K562 (cell line): ENCODE data around the gene NOXRED1. TPM values are rescaled to one million over a fixed set of nuclear protein-coding genes. Genes with fewer than 3 reads are reported as not detected.
A peak's percentile ranks its signal among the peaks of the same experiment; 100 is the strongest.

ENCODE experiments used
- CEBPZ ChIP-seq: fragments of 150-350 bp; IDR thresholded peaks from 2 replicates; pipeline ENCODE4 v1.6.1; 2014; ENCODE audit warnings: low read depth, mild to moderate bottlenecking, low read length, borderline replicate concordance
- EHMT2 ChIP-seq: fragments of 450-650 bp; IDR thresholded peaks from 2 replicates; pipeline ENCODE4 v1.6.1; 2018; ENCODE audit warnings: antibody characterized with exemption
- GABPB2 ChIP-seq: fragments of 250-450 bp; sonication (Bioruptor Pico); conservative IDR thresholded peaks from 2 replicates; pipeline ENCODE4 v1.5.1; 2021; ENCODE audit warnings: mild to moderate bottlenecking
- GATAD2B ChIP-seq: fragments of 450-650 bp; IDR thresholded peaks from 2 replicates; pipeline ENCODE4 v1.6.1; 2017; ENCODE audit warnings: mild to moderate bottlenecking, borderline replicate concordance
- HSF4 ChIP-seq: fragments of 250-450 bp; sonication (Bioruptor Pico); IDR thresholded peaks from 2 replicates; pipeline ENCODE4 v2.1.2; 2022; ENCODE audit warnings: mild to moderate bottlenecking, moderate library complexity, borderline replicate concordance
- JUN ChIP-seq, 2 experiments: sonication (generic) in 1 of 2; formaldehyde crosslinking in 1 of 2; IDR thresholded peaks; 2 replicates each; pipeline versions ENCODE4 v1.6.1 to v1.8.0; 2012 to 2022; ENCODE audit warnings: borderline replicate concordance in 2 of 2, mild to moderate bottlenecking in 2 of 2, improper control_type of control experiment in 1 of 2, low read depth in 1 of 2, low read length in 1 of 2, missing genetic modification reagents in 1 of 2
- MCM3 ChIP-seq: fragments of 450-650 bp; IDR thresholded peaks from 2 replicates; pipeline ENCODE4 v1.6.1; 2016
- MYC ChIP-seq, 2 experiments: fragments of 250-450 bp in 1 of 2; sonication (Bioruptor Pico) in 1 of 2; IDR thresholded peaks; 2 replicates each; pipeline versions ENCODE4 v1.5.1 to v1.6.1; 2012 to 2021; ENCODE audit warnings: low read depth in 2 of 2, borderline replicate concordance in 1 of 2, improper control_type of control experiment in 1 of 2, low read length in 1 of 2, mild to moderate bottlenecking in 1 of 2, moderate library complexity in 1 of 2
- NCOA1 ChIP-seq: fragments of 450-650 bp; IDR thresholded peaks from 2 replicates; pipeline ENCODE4 v1.6.1; 2016; ENCODE audit warnings: low read depth
- NRF1 ChIP-seq, 2 experiments: fragments of 450-650 bp; IDR thresholded peaks in 1 of 2; conservative IDR thresholded peaks in 1 of 2; 2 replicates each; pipeline ENCODE4 v1.6.1; 2014; ENCODE audit warnings: mild to moderate bottlenecking in 2 of 2
- PTRF ChIP-seq: fragments of 450-650 bp; IDR thresholded peaks from 2 replicates; pipeline ENCODE4 v1.6.1; 2016; ENCODE audit warnings: mild to moderate bottlenecking, missing genetic modification characterization, missing compliant biosample characterization
- SAP30 ChIP-seq: fragments of 200-600 bp; sonication (generic); IDR thresholded peaks from 2 replicates; pipeline ENCODE4 v1.6.1; 2012; ENCODE audit warnings: borderline replicate concordance, low read depth, mild to moderate bottlenecking, moderate library complexity, low read length, control low read depth, inconsistent platforms; ENCODE audit not compliant: insufficient read depth, poor library complexity, severe bottlenecking
- SMAD4 ChIP-seq: fragments of 250-450 bp; sonication (Bioruptor Pico); conservative IDR thresholded peaks from 2 replicates; pipeline ENCODE4 v1.8.0; 2021; ENCODE audit warnings: inconsistent platforms, mild to moderate bottlenecking, moderate library complexity
- TEAD2 ChIP-seq: fragments of 450-650 bp; IDR thresholded peaks from 2 replicates; pipeline ENCODE4 v1.6.1; 2016; ENCODE audit warnings: missing genetic modification characterization, control low read depth, missing compliant biosample characterization
- TFAP4 ChIP-seq: sonication (generic); formaldehyde crosslinking; IDR thresholded peaks from 2 replicates; pipeline ENCODE4 v1.8.0; 2022; ENCODE audit warnings: missing genetic modification reagents, mild to moderate bottlenecking, moderate library complexity, borderline replicate concordance
- TRIM28 ChIP-seq: fragments of 450-650 bp; IDR thresholded peaks from 2 replicates; pipeline ENCODE4 v1.6.1; 2017
- TSC22D4 ChIP-seq: fragments of 450-650 bp; IDR thresholded peaks from 2 replicates; pipeline ENCODE4 v1.6.1; 2016; ENCODE audit warnings: missing genetic modification characterization, missing biosample characterization, control low read depth
- ZBTB17 ChIP-seq: fragments of 450-650 bp; formaldehyde crosslinking; IDR thresholded peaks from 2 replicates; pipeline ENCODE4 v1.4.0; 2020; ENCODE audit warnings: mild to moderate bottlenecking
- ZBTB43 ChIP-seq: sonication (generic); formaldehyde crosslinking; IDR thresholded peaks from 2 replicates; pipeline ENCODE4 v1.8.0; 2023; ENCODE audit warnings: mild to moderate bottlenecking, missing genetic modification reagents
- ZFX ChIP-seq: sonication (generic); formaldehyde crosslinking; IDR thresholded peaks from 2 replicates; pipeline ENCODE4 v1.8.0; 2022; ENCODE audit warnings: mild to moderate bottlenecking, missing genetic modification reagents, moderate library complexity
- ZKSCAN8 ChIP-seq: fragments of 200-800 bp; sonication (Bioruptor generic); IDR thresholded peaks from 2 replicates; pipeline ENCODE4 v1.6.1; 2016; ENCODE audit warnings: missing genetic modification characterization, missing compliant biosample characterization
- ZNF23 ChIP-seq: fragments of 250-450 bp; sonication (Bioruptor Pico); IDR thresholded peaks from 2 replicates; pipeline ENCODE4 v1.4.0; 2020; ENCODE audit warnings: mild to moderate bottlenecking
- ZNF263 ChIP-seq: sonication (generic); formaldehyde crosslinking; IDR thresholded peaks from 2 replicates; pipeline ENCODE4 v1.8.0; 2022; ENCODE audit warnings: mild to moderate bottlenecking, missing genetic modification reagents, borderline replicate concordance
- polyA plus RNA-seq, 8 experiments: library from polyadenylated mRNA; depleted of rRNA in 4 of 8; stranded (reverse) in 5 of 8; unstranded in 3 of 8; fragments of >200 nt; fragmentation: Nextera tagmentation in 2 of 8; fragmentation: Illumina TruSeq in 1 of 8; extraction: Ambion mirVana in 2 of 8; extraction: Trizol in 1 of 8; gene quantifications; 2 replicates each; pipeline versions ENCODE4 v1.2.1 to v1.2.3, GENCODE V29; 2011 to 2014; ENCODE audit warnings: inconsistent platforms in 1 of 8, missing spikeins in 1 of 8
- total RNA-seq, 7 experiments: library from RNA; depleted of rRNA in 6 of 7; stranded (reverse); fragments of >200 nt in 6 of 7; fragmentation: Illumina TruSeq in 2 of 7; extraction: Trizol in 2 of 7; gene quantifications; 2 replicates each; pipeline versions ENCODE4 v1.2.1 to v1.2.3, GENCODE V29; 2011 to 2021; ENCODE audit warnings: low replicate concordance in 1 of 7

The NOXRED1 gene
- total and polyA plus RNA-seq, 9 of the 15 experiments (the other 6 are each of a cell fraction or from before 2014, with no cell fraction given) = 0.15 to 0.85 (median 0.30) TPM

- no peak for TF ChIP-seq CEBPZ
- no peak for TF ChIP-seq MCM3
- TF ChIP-seq ZBTB43 (CRISPR knock-in tag) = no peak
- TF ChIP-seq TSC22D4 (tag) = no peak
- no peak for TF ChIP-seq TRIM28
- TF ChIP-seq NCOA1 = peak; percentile 55
- TF ChIP-seq NRF1 (conservative IDR thresholded peaks at IDR 0.05 in 1 of 2, IDR thresholded peaks at IDR 0.05 in 1 of 2) = peak; percentile 74 to 76
- TF ChIP-seq ZKSCAN8 (CRISPR knock-in tag) = no peak
- TF ChIP-seq TEAD2 (tag) = no peak
- TF ChIP-seq TFAP4 (CRISPR knock-in tag) = peak; percentile 59
- no peak for TF ChIP-seq EHMT2
- TF ChIP-seq MYC (IDR thresholded peaks at IDR 0.05; ENCODE audit: low read depth, low read length) = 0 out of 2 replicates have a peak, but pooled peaks have one; percentile 16
- TF ChIP-seq MYC (CRISPR knock-in tag; IDR thresholded peaks at IDR 0.05; ENCODE audit: borderline replicate concordance, low read depth) = no peak
- no peak for TF ChIP-seq ZNF263 (CRISPR knock-in tag)
- peak; percentile 27; the same call in 1 of the 2 replicates for TF ChIP-seq SMAD4 (CRISPR knock-in tag)
- peak; percentile 89 for TF ChIP-seq ZFX (CRISPR knock-in tag)
- TF ChIP-seq GABPB2 (CRISPR knock-in tag) = no peak
- TF ChIP-seq ZNF23 = no peak
- no peak for TF ChIP-seq JUN (IDR thresholded peaks at IDR 0.05; ENCODE audit: borderline replicate concordance, low read depth, low read length)
- no peak for TF ChIP-seq JUN (CRISPR knock-in tag; IDR thresholded peaks at IDR 0.05; ENCODE audit: borderline replicate concordance)
- peak; percentile 82 for TF ChIP-seq SAP30
- no peak for TF ChIP-seq HSF4 (CRISPR knock-in tag)
- no peak for TF ChIP-seq ZBTB17 (CRISPR knock-in tag)
- no peak for TF ChIP-seq PTRF (tag)
- TF ChIP-seq GATAD2B = 0 out of 2 replicates have a peak, but pooled peaks have one; percentile 14
Measured at GRCh38 chr14:77376771-77377501, 46.4 kb downstream of the NOXRED1 start, which contains the start of the genes SAMD15 and TMED8 (continued).
